ENCODE data around the gene SLC2A11.

DNA sequence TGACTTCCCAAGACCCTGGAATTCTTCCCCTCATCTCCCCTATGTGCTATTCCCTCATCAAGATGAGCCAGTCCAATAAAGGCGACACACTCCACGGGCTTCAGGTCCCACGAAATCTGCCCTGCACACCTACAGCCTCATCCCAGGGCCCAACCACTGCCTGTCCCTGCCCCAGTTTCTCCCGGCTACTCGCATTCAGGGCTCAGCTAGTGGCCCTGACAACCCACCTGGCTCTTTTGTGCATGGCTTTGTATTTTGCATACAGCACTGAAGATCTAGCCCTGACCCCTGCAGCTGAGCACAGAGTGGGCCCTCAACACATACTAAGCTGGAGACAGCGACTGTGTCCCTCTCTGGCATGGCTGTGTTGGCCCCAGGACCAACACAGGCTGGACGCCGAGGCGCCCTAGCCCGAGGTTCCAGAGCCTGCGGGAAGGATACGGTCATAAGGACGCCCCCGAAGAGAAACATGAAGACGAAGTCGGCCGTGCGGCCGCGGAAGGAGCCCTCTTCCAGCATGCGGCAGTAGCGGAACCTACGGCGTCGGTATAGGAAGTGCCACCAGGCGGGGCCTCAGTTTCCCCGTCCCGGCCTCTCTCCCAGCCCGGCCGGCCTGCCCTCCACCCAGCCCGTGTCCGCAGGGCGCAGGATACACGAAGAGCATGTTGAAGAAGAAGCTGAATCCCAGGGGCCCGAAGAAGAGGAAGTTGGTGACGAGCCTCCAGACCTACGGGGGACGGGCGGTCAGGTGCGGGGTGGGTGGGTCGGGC, 19.6 kb upstream of the SLC2A11 start:
- TF ChIP-seq, protein P1, sequence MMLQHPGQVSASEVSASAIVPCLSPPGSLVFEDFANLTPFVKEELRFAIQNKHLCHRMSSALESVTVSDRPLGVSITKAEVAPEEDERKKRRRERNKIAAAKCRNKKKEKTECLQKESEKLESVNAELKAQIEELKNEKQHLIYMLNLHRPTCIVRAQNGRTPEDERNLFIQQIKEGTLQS (IDR thresholded peaks at IDR 0.05): no peak
- TF ChIP-seq, protein P2, sequence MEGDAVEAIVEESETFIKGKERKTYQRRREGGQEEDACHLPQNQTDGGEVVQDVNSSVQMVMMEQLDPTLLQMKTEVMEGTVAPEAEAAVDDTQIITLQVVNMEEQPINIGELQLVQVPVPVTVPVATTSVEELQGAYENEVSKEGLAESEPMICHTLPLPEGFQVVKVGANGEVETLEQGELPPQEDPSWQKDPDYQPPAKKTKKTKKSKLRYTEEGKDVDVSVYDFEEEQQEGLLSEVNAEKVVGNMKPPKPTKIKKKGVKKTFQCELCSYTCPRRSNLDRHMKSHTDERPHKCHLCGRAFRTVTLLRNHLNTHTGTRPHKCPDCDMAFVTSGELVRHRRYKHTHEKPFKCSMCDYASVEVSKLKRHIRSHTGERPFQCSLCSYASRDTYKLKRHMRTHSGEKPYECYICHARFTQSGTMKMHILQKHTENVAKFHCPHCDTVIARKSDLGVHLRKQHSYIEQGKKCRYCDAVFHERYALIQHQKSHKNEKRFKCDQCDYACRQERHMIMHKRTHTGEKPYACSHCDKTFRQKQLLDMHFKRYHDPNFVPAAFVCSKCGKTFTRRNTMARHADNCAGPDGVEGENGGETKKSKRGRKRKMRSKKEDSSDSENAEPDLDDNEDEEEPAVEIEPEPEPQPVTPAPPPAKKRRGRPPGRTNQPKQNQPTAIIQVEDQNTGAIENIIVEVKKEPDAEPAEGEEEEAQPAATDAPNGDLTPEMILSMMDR (IDR thresholded peaks at IDR 0.05; ENCODE audit: low read depth, low read length, missing input control): no peak
- TF ChIP-seq, protein P3, sequence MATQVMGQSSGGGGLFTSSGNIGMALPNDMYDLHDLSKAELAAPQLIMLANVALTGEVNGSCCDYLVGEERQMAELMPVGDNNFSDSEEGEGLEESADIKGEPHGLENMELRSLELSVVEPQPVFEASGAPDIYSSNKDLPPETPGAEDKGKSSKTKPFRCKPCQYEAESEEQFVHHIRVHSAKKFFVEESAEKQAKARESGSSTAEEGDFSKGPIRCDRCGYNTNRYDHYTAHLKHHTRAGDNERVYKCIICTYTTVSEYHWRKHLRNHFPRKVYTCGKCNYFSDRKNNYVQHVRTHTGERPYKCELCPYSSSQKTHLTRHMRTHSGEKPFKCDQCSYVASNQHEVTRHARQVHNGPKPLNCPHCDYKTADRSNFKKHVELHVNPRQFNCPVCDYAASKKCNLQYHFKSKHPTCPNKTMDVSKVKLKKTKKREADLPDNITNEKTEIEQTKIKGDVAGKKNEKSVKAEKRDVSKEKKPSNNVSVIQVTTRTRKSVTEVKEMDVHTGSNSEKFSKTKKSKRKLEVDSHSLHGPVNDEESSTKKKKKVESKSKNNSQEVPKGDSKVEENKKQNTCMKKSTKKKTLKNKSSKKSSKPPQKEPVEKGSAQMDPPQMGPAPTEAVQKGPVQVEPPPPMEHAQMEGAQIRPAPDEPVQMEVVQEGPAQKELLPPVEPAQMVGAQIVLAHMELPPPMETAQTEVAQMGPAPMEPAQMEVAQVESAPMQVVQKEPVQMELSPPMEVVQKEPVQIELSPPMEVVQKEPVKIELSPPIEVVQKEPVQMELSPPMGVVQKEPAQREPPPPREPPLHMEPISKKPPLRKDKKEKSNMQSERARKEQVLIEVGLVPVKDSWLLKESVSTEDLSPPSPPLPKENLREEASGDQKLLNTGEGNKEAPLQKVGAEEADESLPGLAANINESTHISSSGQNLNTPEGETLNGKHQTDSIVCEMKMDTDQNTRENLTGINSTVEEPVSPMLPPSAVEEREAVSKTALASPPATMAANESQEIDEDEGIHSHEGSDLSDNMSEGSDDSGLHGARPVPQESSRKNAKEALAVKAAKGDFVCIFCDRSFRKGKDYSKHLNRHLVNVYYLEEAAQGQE (IDR thresholded peaks at IDR 0.05): no peak
- TF ChIP-seq, protein P4, sequence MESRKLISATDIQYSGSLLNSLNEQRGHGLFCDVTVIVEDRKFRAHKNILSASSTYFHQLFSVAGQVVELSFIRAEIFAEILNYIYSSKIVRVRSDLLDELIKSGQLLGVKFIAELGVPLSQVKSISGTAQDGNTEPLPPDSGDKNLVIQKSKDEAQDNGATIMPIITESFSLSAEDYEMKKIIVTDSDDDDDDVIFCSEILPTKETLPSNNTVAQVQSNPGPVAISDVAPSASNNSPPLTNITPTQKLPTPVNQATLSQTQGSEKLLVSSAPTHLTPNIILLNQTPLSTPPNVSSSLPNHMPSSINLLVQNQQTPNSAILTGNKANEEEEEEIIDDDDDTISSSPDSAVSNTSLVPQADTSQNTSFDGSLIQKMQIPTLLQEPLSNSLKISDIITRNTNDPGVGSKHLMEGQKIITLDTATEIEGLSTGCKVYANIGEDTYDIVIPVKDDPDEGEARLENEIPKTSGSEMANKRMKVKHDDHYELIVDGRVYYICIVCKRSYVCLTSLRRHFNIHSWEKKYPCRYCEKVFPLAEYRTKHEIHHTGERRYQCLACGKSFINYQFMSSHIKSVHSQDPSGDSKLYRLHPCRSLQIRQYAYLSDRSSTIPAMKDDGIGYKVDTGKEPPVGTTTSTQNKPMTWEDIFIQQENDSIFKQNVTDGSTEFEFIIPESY (IDR thresholded peaks at IDR 0.05): no peak
- TF ChIP-seq RAD21 (IDR thresholded peaks at IDR 0.05) (no peak), NR2F2 (IDR thresholded peaks at IDR 0.05) (no peak), HNF4A (conservative IDR thresholded peaks at IDR 0.05) (no peak), RXRA (IDR thresholded peaks at IDR 0.05) (no peak), SP1 (IDR thresholded peaks at IDR 0.05) (no peak), GABPA (IDR thresholded peaks at IDR 0.05 in 1 of 2, conservative IDR thresholded peaks at IDR 0.05 in 1 of 2) (no peak), TAF1 (conservative IDR thresholded peaks at IDR 0.05) (no peak)
- TF ChIP-seq, protein P5, sequence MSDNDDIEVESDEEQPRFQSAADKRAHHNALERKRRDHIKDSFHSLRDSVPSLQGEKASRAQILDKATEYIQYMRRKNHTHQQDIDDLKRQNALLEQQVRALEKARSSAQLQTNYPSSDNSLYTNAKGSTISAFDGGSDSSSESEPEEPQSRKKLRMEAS (IDR thresholded peaks at IDR 0.05): no peak

Data from liver (tissue), 3 donors.